PFSK-1 (cell line): ENCODE data around the gene PRDM2.

Experiments
- FOXP2 ChIP-seq: optimal IDR thresholded peaks from 2 replicates; pipeline ENCODE3; 2011; ENCODE audit warnings: borderline replicate concordance, control low read depth, inconsistent platforms; ENCODE audit not compliant: insufficient read depth; ENCODE audit errors: extremely low read length, extremely low read depth
- POLR2AphosphoS5 ChIP-seq: IDR thresholded peaks from 2 replicates; pipeline ENCODE4 v1.6.1; 2012; ENCODE audit warnings: low read depth, mild to moderate bottlenecking, control low read depth, low read length, moderate library complexity
- REST ChIP-seq, 2 experiments: IDR thresholded peaks; 2 replicates each; pipeline versions ENCODE4 v1.6.1 to v1.8.0; 2011 to 2012; ENCODE audit warnings: low read depth in 2 of 2, low read length in 2 of 2, control low read depth in 1 of 2, inconsistent platforms in 1 of 2, mild to moderate bottlenecking in 1 of 2, moderate library complexity in 1 of 2; ENCODE audit not compliant: insufficient read depth in 1 of 2
- TAF1 ChIP-seq: IDR thresholded peaks from 2 replicates; pipeline ENCODE4 v1.6.1; 2012; ENCODE audit warnings: low read length, control low read depth, borderline replicate concordance; ENCODE audit not compliant: insufficient read depth

- TF ChIP-seq REST (IDR thresholded peaks at IDR 0.05; ENCODE audit: insufficient read depth in 1 of 2, low read depth in 2 of 2, low read length in 2 of 2) (no peak), TAF1 (no peak), POLR2AphosphoS5 (no peak), FOXP2 (no peak)
These were observed 61.9 kb downstream of the PRDM2 start for GRCh38 chr1:13761883-13762282.
